ENCODE measurements around the gene ATP11C. TPM values are rescaled to one million over a fixed set of nuclear protein-coding genes. Genes with fewer than 3 reads are reported as not detected.

Gene ATP11C
- total and polyA plus RNA-seq, 4 donors = 2.6 to 23.5 (median 10.0) TPM

DNA sequence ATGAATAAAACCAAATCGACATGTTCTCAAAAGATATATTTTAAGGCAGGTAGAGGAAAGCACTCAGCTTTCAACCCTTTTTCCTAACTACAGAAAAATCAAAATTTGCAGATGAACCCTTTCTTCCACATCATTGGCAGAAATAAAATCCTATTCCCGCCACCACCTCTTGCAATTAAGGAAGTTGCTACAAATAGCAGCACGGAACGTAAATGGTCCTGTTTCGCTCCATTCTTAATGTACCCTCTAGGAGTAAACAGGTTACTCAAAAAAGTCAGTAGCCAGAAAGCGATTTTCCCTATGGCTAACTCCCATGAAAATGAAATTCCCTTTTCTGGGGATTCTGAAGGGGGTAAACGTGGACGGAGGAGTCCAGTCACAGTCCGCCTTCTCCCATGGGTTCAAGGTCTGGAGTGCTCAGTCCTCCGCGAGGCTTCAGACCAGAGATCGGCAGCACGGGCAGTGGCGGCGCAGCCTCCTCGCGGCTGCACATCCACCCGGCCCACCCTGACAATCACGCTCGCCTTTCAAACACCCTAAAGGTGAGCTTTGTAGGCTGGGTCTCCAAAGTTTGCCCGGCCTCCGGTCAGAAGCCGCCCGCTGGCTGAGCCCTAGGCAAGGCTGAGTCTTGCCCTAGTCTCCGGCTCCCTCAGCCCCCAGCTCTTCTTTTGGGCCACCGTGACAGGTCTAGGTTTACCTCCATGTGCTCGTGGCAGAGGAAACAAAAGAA lies 1.8 kb downstream of the ATP11C start:
- Histone ChIP-seq H3K27ac (ENCODE audit: low read depth in 1 of 2, low read length in 1 of 2) (no peak overlapping the region), H3K4me1 (ENCODE audit: control insufficient read depth in 5 of 5, insufficient read depth in 5 of 5, low read length in 5 of 5) (peaks cover 0 to 8% (median 0%) of the 10 kb centered on the region in 5 donors), H3K9ac (ENCODE audit: insufficient read depth in 1 of 2, low read length in 2 of 2) (peak overlapping the region in 1 of 2 donors; percentile 28), H3K36me3 (ENCODE audit: control insufficient read depth in 4 of 4, insufficient read depth in 4 of 4, low read length in 4 of 4) (no peaks in the 10 kb centered on the region), H3K9me3 (ENCODE audit: control insufficient read depth in 4 of 4, insufficient read depth in 3 of 4, low read length in 3 of 4) (no peaks in the 10 kb centered on the region), H3K4me3 (peak overlapping the region; percentile 11), H3K27me3 (ENCODE audit: control insufficient read depth in 3 of 3, insufficient read depth in 3 of 3, low read length in 2 of 3) (peaks cover 0 to 9% (median 6%) of the 10 kb centered on the region in 3 donors)
- TF ChIP-seq, protein P1, sequence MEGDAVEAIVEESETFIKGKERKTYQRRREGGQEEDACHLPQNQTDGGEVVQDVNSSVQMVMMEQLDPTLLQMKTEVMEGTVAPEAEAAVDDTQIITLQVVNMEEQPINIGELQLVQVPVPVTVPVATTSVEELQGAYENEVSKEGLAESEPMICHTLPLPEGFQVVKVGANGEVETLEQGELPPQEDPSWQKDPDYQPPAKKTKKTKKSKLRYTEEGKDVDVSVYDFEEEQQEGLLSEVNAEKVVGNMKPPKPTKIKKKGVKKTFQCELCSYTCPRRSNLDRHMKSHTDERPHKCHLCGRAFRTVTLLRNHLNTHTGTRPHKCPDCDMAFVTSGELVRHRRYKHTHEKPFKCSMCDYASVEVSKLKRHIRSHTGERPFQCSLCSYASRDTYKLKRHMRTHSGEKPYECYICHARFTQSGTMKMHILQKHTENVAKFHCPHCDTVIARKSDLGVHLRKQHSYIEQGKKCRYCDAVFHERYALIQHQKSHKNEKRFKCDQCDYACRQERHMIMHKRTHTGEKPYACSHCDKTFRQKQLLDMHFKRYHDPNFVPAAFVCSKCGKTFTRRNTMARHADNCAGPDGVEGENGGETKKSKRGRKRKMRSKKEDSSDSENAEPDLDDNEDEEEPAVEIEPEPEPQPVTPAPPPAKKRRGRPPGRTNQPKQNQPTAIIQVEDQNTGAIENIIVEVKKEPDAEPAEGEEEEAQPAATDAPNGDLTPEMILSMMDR (IDR thresholded peaks at IDR 0.05; ENCODE audit: control extremely low read depth, extremely low read depth) = no peak
- 12 to 33% methylated on average over 11 to 27 of the region's 27 CpGs for WGBS, 2 donors
- peak in 1 of 3 donors; percentile 10 for DNase-seq
- ATAC-seq (ENCODE audit: insufficient read depth, low FRiP score) = no peak

DNA sequence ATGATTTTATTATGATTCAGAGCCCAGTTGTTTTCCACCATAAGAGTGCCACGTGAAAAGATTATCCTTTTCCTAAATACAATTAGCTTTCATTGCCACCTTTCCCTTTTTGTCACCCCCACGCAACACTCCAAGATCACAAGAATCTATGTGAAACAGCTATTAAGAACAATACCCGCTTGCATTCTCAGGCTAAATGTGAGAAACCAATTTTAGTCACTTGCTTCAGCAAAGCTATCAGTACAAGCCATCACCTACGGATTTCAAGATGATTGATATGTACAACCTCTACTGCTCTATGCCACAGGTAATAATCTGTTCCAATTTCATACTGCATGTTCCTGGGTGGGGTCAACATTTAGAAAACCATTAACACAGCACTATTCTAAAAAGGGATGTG lies 2.5 kb downstream of the ATP11C start:
- H3K4me1 ChIP-seq (ENCODE audit: control insufficient read depth in 5 of 5, insufficient read depth in 5 of 5, low read length in 5 of 5) = peaks cover 0 to 8% (median 0%) of the 10 kb centered on the region in 5 donors
- H3K9me3 ChIP-seq (ENCODE audit: control insufficient read depth in 4 of 4, insufficient read depth in 3 of 4, low read length in 3 of 4) = peaks cover 0 to 1% (median 0%) of the 10 kb centered on the region in 4 donors
- TF ChIP-seq, protein P1 (IDR thresholded peaks at IDR 0.05; ENCODE audit: control extremely low read depth, extremely low read depth) = no peak
- H3K9ac ChIP-seq (ENCODE audit: insufficient read depth in 1 of 2, low read length in 2 of 2) = no peak overlapping the region
- no peak overlapping the region for H3K4me3 ChIP-seq
- DNase-seq (no peak), ATAC-seq (ENCODE audit: insufficient read depth, low FRiP score) (no peak)
- H3K27me3 ChIP-seq (ENCODE audit: control insufficient read depth in 3 of 3, insufficient read depth in 3 of 3, low read length in 2 of 3) = peaks cover 0 to 9% (median 6%) of the 10 kb centered on the region in 3 donors
- no peaks in the 10 kb centered on the region for H3K36me3 ChIP-seq (ENCODE audit: control insufficient read depth in 4 of 4, insufficient read depth in 4 of 4, low read length in 4 of 4)
- no peak overlapping the region for H3K27ac ChIP-seq (ENCODE audit: low read depth in 1 of 2, low read length in 1 of 2)
- 67 to 82% methylated on average over 4 of the region's 4 CpGs for WGBS, 2 donors

DNA sequence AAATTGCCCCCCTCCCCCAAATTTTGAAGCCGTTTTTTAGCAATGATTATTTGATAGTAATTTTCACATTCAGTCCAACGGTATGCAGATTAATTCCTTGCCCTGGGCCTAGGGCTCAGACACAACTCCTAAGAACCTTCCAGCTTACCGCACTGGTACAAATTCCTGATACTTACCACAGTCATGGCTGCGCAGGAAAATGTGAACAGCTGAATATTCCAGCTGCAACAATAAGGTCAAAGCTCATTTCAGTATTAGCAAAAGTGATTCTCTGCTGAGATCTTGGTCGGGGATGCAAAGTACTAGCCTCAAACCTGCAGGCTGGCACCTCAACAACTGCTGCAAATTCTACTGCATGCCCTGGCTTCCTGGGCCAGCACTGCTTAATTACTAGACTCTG lies 3.0 kb downstream of the ATP11C start:
- ATAC-seq (ENCODE audit: insufficient read depth, low FRiP score) = no peak

More for the DNA sequence above, 3.0 kb downstream of the ATP11C start:
- Histone ChIP-seq H3K9ac (ENCODE audit: insufficient read depth in 1 of 2, low read length in 2 of 2) (no peak overlapping the region), H3K4me1 (ENCODE audit: control insufficient read depth in 5 of 5, insufficient read depth in 5 of 5, low read length in 5 of 5) (peaks cover 0 to 8% (median 0%) of the 10 kb centered on the region in 5 donors), H3K27me3 (ENCODE audit: control insufficient read depth in 3 of 3, insufficient read depth in 3 of 3, low read length in 2 of 3) (peaks cover 0 to 9% (median 6%) of the 10 kb centered on the region in 3 donors), H3K36me3 (ENCODE audit: control insufficient read depth in 4 of 4, insufficient read depth in 4 of 4, low read length in 4 of 4) (no peaks in the 10 kb centered on the region), H3K27ac (ENCODE audit: low read depth in 1 of 2, low read length in 1 of 2) (no peak overlapping the region), H3K9me3 (ENCODE audit: control insufficient read depth in 4 of 4, insufficient read depth in 3 of 4, low read length in 3 of 4) (peaks cover 0 to 1% (median 0%) of the 10 kb centered on the region in 4 donors), H3K4me3 (no peak overlapping the region)
- 65 to 90% methylated on average over 5 of the region's 5 CpGs for WGBS, 2 donors
- TF ChIP-seq, protein P1 (IDR thresholded peaks at IDR 0.05; ENCODE audit: control extremely low read depth, extremely low read depth) = no peak
- DNase-seq = no peak

All from lung (tissue), 12 donors.